Cardiac muscle cell (in vitro differentiated cells and primary cell): Measurements from ENCODE around the gene PPP1R1B. TPM values are rescaled to one million over a fixed set of nuclear protein-coding genes. Genes with fewer than 3 reads are reported as not detected.

Experiments used
- DNase-seq, 2 donors: peaks; one replicate each; pipeline versions ENCODE4 v3.0.0 to v3.0.0-alpha.2; 2010 to 2017; ENCODE audit warnings: low read depth in 1 of 2, low spot score in 1 of 2
- H3K27ac ChIP-seq: fragments of 200-600 bp; sonication (generic); 2 replicates; pipeline ENCODE4 v1.5.1; 2016
- H3K27me3 ChIP-seq: fragments of 200-600 bp; sonication (generic); 2 replicates; pipeline ENCODE4 v1.6.0; 2016; ENCODE audit warnings: control low read depth
- H3K36me3 ChIP-seq: fragments of 200-600 bp; sonication (generic); 2 replicates; pipeline ENCODE4 v1.5.1; 2016; ENCODE audit warnings: control low read depth
- H3K4me1 ChIP-seq: fragments of 200-600 bp; sonication (generic); 2 replicates; pipeline ENCODE4 v1.8.1; 2017; ENCODE audit warnings: low read depth, mild to moderate bottlenecking, mixed run types
- H3K4me3 ChIP-seq: fragments of 200-600 bp; sonication (generic); 2 replicates; pipeline ENCODE4 v1.5.1; 2016; ENCODE audit warnings: mild to moderate bottlenecking
- H3K9me3 ChIP-seq: fragments of 200-600 bp; sonication (generic); 2 replicates; pipeline ENCODE4 v1.5.1; 2017; ENCODE audit warnings: low read depth, mild to moderate bottlenecking, control low read depth
- polyA plus RNA-seq: library from polyadenylated mRNA; unstranded; fragments of >200 nt; fragmentation: Nextera tagmentation; extraction: Ambion mirVana; gene quantifications from 2 replicates; pipeline ENCODE4 v1.2.1, GENCODE V29; 2016
- total RNA-seq: library from RNA; depleted of rRNA; stranded (reverse); fragments of >200 nt; gene quantifications from 2 replicates; pipeline ENCODE4 v1.2.3, GENCODE V29; 2016
- TF ChIP-seq, protein P1 (sequence below): IDR thresholded peaks from 2 replicates; pipeline ENCODE4 v1.5.1; 2012; ENCODE audit warnings: low read depth, mild to moderate bottlenecking, low read length

The PPP1R1B gene
- total and polyA plus RNA-seq, 2 experiments from 2014 or later: 7.6 to 17.7 TPM

DNA sequence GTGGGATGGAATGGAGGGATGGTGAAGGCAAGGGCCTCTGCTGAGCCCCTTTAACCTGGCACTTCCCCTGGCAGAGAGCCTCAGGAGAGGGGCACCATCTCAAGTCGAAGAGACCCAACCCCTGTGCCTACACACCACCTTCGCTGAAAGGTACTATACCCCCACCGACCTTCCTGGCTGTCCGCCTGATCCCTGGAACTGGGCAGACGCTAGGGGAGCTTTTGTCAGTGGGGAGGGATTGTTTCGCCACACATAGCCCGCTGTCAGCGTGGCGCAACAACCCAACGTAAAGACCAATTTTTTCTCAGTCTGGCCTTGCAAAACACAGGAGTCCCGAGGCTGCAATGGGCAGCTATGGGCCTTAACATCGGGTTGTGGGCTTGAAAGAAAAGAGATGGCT lies 3.1 kb downstream of the PPP1R1B start:
- Histone ChIP-seq H3K4me3 (no peak overlapping the region), H3K36me3 (no peaks in the 10 kb centered on the region), H3K27me3 (peaks cover 31% of the 10 kb centered on the region), H3K27ac (no peak overlapping the region), H3K4me1 (peaks cover 11% of the 10 kb centered on the region), H3K9me3 (no peaks in the 10 kb centered on the region)
- peak in 1 of 2 donors; percentile 25 for DNase-seq
- TF ChIP-seq, protein P1, sequence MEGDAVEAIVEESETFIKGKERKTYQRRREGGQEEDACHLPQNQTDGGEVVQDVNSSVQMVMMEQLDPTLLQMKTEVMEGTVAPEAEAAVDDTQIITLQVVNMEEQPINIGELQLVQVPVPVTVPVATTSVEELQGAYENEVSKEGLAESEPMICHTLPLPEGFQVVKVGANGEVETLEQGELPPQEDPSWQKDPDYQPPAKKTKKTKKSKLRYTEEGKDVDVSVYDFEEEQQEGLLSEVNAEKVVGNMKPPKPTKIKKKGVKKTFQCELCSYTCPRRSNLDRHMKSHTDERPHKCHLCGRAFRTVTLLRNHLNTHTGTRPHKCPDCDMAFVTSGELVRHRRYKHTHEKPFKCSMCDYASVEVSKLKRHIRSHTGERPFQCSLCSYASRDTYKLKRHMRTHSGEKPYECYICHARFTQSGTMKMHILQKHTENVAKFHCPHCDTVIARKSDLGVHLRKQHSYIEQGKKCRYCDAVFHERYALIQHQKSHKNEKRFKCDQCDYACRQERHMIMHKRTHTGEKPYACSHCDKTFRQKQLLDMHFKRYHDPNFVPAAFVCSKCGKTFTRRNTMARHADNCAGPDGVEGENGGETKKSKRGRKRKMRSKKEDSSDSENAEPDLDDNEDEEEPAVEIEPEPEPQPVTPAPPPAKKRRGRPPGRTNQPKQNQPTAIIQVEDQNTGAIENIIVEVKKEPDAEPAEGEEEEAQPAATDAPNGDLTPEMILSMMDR: no peak

DNA sequence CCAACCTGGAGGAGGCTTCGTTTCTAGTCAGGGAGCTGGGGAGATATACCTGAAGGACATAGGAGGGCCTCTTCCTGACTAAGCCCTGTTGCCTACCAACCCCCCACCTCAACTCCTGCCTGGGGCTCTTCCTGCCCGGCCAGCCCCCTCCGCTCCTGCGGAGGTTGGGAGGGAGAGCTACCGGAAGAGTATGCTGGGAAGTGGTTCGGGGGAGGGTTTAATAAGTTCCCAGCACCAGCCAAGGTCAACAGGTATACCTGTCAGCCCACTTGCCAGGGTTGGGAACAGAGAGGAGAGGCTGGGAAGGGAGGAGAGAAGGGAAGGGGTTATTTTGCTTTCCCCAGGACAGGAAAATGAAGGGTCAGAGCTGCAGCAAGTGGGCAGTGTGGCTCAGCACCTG lies 4.7 kb downstream of the PPP1R1B start:
- peaks cover 21% of the 10 kb centered on the region for H3K27me3 ChIP-seq
- no peak for DNase-seq
- no peak overlapping the region for H3K27ac ChIP-seq
- TF ChIP-seq, protein P1: no peak
- no peaks in the 10 kb centered on the region for H3K9me3 ChIP-seq
- H3K36me3 ChIP-seq: no peaks in the 10 kb centered on the region
- peaks cover 14% of the 10 kb centered on the region for H3K4me1 ChIP-seq
- no peak overlapping the region for H3K4me3 ChIP-seq

DNA sequence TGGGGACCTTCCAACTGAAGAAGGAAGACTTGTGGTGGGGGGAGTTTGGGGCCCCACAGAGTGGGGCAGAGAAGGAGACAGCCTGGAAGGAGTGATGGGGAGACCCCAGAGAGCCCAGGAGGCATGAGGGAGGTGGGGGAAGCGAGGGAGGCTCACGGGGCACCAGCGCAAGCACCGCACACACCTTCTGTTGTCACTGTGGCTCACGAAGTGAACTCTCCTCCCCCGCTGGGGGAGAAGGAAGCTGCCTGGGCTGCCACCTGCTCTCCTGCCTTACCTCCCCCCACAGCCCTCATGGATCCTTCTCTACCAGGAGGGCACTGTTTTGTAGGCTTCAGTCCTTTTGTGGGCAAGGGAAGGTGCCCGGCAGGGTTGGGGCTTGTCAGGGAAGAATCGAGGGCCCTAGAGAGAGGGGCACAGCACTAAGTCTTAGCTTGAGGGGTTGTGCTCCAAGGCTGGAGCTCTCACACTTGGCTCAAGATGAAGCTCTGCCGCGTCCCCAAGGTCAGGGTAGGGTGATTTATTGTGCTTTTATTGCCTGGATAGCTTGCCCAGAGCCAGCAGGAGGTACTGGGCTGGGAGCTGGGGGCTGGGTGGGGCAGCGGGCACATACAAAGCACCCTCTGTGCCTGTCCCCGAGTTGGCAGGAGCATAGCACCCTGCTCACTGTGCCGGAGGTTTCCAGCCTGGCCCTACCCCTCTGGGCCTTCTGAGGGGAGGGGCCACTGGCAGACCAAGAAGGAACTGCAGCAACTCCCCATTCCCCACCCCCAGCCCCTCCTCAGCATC lies 5.6 kb downstream of the PPP1R1B start:
- DNase-seq: no peak
- Histone ChIP-seq H3K4me3 (no peak overlapping the region), H3K9me3 (no peaks in the 10 kb centered on the region), H3K4me1 (peaks cover 17% of the 10 kb centered on the region), H3K27ac (no peak overlapping the region), H3K27me3 (peaks cover 13% of the 10 kb centered on the region), H3K36me3 (no peaks in the 10 kb centered on the region)
- TF ChIP-seq, protein P1: no peak

DNA sequence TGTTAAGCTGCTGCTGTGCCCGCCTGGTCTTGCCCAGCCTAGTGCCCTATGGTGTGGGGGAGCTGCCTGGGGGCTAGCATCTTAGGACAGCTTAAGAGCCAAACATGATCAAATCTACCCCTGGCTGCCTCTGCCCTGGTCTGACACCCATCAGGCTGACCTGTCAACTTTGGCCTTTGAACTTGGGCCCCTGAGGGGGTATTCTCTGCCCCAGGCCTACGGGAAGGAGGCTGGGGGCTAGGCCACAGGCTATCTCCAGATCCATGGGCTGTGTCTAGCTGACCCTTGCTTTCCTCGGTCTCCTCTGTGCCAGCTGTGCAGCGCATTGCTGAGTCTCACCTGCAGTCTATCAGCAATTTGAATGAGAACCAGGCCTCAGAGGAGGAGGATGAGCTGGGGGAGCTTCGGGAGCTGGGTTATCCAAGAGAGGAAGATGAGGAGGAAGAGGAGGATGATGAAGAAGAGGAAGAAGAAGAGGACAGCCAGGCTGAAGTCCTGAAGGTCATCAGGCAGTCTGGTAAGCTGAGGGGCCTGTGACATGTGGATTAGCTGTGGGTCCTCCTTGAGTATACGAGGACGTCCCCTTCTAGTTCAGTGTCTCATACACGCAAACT lies 6.9 kb downstream of the PPP1R1B start:
- Histone ChIP-seq H3K27me3 (no peaks in the 10 kb centered on the region), H3K4me3 (no peak overlapping the region), H3K4me1 (peaks cover 18% of the 10 kb centered on the region), H3K27ac (no peak overlapping the region), H3K36me3 (no peaks in the 10 kb centered on the region), H3K9me3 (no peaks in the 10 kb centered on the region)
- DNase-seq: no peak
- TF ChIP-seq, protein P1: no peak

DNA sequence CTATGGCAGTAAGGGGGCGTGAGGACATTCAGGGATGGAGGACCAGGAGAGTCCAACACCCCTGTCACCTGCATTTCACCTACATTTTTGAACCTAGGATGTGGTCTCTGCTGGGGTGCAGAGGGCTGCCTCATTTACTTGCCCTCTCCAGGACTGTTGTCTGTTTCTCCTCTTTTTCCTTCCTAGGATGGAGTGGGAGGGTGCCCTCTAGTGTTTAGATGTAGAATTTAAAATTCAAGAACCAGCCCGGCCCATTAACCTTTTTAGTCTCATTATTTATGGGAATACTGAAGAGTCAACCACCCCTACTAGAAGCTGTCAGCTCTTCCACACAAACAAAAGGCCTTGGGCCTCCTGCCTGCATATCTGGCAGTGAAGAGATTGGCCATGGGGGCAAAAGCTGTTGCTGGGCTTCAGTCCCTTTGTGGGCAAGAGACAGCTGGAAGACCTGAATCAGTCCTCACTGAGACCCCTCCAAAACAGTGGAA lies 7.7 kb downstream of the PPP1R1B start:
- TF ChIP-seq, protein P1: peak; percentile 75
- H3K36me3 ChIP-seq: no peaks in the 10 kb centered on the region
- no peaks in the 10 kb centered on the region for H3K27me3 ChIP-seq
- no peak overlapping the region for H3K4me3 ChIP-seq
- no peaks in the 10 kb centered on the region for H3K9me3 ChIP-seq
- H3K27ac ChIP-seq: no peak overlapping the region
- H3K4me1 ChIP-seq: peaks cover 18% of the 10 kb centered on the region
- DNase-seq: peak; percentile 54 to 59
